GM12892 (cell line): Measurements from ENCODE around the gene GPSM1.

Source experiments
- DNase-seq: peaks from one replicate; pipeline ENCODE4 v3.0.0; 2011; ENCODE audit not compliant: insufficient read length
- FAIRE-seq: peaks from 2 replicates; lab custom pipeline; 2011; peaks lifted over from hg19 to GRCh38; lab: Jason Lieb, UNC
- POLR2A ChIP-seq: IDR thresholded peaks from 2 replicates; pipeline ENCODE4 v1.6.1; 2011; ENCODE audit warnings: low read depth, low read length, control low read depth
- POLR2AphosphoS5 ChIP-seq: IDR thresholded peaks from 2 replicates; pipeline ENCODE4 v1.6.1; 2011; ENCODE audit warnings: low read depth, low read length, control low read depth
- TAF1 ChIP-seq: IDR thresholded peaks from 2 replicates; pipeline ENCODE4 v1.6.1; 2011; ENCODE audit warnings: low read depth, mild to moderate bottlenecking, control low read depth, low read length, borderline replicate concordance

Gene GPSM1

DNA sequence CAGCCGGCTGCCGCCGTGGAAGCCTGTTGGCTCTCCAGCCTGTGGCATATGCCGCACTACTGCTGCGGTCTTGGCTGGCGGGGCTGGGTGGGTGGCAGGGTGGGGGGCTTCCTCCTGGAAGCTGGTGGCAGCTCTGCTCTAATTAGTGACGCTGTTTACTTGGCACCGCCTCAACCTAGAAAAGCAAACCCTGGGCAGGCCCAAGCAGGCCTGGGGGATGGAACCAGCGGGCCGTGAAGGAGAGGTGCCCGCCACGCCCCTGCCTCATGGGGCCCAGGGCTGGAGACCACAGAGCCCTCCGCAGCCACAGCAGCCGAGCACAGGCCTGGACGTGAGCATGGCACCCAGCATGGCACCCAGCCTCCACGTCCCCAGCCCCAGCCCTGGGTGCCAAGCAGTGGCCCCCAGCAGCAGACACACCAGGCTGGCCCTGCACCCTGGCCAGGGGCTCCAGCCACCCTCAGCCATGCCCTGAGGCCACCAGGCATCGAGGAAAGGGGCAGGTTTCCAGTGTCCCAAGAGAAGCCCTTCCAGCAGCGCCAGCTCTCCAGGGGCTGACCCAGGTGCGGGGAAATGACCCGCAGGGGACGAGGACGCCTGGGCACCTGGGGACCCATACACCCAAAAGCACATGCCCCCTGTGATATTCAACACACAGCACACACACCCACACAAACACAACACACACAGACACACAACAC lies 18.1 kb upstream of the GPSM1 start:
- FAIRE-seq: no peak
- TF ChIP-seq TAF1 (no peak), POLR2A (no peak), POLR2AphosphoS5 (no peak)
- DNase-seq: no peak

DNA sequence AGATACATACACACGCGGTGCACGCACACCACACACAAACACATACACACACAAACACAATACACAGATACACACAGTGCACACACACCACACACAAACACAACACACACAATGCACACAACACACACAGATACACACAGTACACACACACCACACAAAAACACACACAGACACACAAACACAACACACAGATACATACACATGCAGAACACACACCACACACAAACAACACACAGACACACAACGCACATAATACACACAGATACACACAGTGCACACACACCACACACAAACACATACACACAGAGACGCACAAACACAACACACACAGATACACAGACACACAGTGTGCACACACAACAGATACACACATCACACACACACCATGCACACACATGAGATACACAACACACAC lies 17.5 kb upstream of the GPSM1 start:
- no peak for TF ChIP-seq POLR2A
- no peak for TF ChIP-seq TAF1
- TF ChIP-seq POLR2AphosphoS5: no peak
- DNase-seq (no peak), FAIRE-seq (no peak)

GRCh38 chr9:136310273-136311030 lies 16.9 kb upstream of the GPSM1 start:
- no peak for TF ChIP-seq POLR2AphosphoS5
- no peak for TF ChIP-seq POLR2A
- TF ChIP-seq TAF1: no peak
- FAIRE-seq: no peak
- DNase-seq: no peak

GRCh38 chr9:136311051-136312008 lies 16.0 kb upstream of the GPSM1 start:
- TF ChIP-seq POLR2AphosphoS5 (no peak), TAF1 (no peak), POLR2A (no peak)
- DNase-seq (no peak), FAIRE-seq (no peak)

DNA sequence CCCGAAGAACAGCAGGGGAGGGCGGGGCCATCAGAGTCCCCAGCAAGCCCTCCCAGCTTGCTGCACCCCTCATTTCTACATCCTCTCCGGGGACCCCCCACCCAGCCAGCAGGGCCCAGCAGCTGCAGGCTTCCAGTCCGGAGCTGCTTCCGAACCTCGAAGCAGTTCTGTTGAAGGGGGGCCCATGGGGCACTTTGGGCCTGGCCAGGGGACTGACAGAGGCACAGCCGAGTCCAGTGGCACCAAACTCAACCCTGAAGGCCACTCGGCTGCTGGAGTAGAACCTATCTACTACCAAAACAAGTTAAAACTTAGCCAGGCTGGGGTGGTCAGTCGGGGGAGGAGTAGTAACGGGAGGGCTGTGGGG lies 15.3 kb upstream of the GPSM1 start:
- FAIRE-seq: no peak
- DNase-seq: no peak
- TF ChIP-seq TAF1 (no peak), POLR2AphosphoS5 (no peak), POLR2A (no peak)

DNA sequence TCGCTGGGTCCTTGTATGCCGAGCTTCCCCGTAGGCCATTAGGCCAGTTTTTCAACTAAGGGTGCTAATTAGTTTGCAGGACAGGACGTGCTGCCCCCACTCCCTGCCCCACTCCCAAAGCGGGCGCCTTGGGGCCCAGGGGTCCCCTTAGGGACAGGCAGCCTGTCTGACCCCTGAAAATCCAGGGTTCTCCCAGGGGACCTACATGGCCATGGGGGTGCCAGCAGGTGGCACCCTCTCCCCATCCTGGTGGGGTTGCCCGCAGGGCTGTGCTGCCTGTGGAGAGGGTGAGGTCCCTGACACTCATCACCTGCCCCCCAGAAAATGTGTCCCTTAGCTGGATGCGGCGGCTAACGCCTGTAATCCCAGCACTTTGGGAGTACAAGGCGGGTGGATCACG lies 14.9 kb upstream of the GPSM1 start:
- FAIRE-seq (no peak), DNase-seq (peak; percentile 65)
- TF ChIP-seq POLR2AphosphoS5 (no peak), TAF1 (no peak), POLR2A (no peak)

- TF ChIP-seq POLR2AphosphoS5 (no peak), TAF1 (no peak), POLR2A (no peak)
- DNase-seq (no peak), FAIRE-seq (no peak)
Observed at GRCh38 chr9:136313111-136314055, 14.0 kb upstream of the GPSM1 start.

- FAIRE-seq (no peak), DNase-seq (no peak)
- TF ChIP-seq TAF1 (no peak), POLR2AphosphoS5 (no peak), POLR2A (no peak)
Observed at GRCh38 chr9:136314056-136314416, 13.3 kb upstream of the GPSM1 start.

DNA sequence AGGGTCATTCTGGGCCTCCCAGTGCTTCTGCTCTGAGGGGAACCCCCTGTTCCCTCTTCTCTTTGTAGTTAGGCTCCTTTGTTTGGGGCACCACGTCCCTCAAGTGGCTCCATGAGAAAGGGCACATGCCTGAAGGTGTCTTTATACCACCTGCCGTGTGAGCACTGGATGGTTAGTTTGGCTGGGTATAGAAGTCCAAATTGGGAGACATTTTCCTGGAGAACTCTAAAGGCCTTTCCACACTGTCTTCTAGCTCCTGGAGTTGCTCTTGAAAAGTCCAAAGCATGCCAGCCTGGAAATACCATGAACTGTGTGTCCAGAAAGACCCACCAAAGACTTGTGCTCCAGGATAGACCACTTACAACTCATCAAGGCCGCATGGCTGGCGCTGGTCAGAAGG lies 12.4 kb upstream of the GPSM1 start:
- no peak for DNase-seq
- no peak for FAIRE-seq
- TF ChIP-seq POLR2A (no peak), TAF1 (no peak), POLR2AphosphoS5 (no peak)

- FAIRE-seq (no peak), DNase-seq (no peak)
- no peak for TF ChIP-seq POLR2A
- TF ChIP-seq TAF1: no peak
- TF ChIP-seq POLR2AphosphoS5: no peak
Observed at GRCh38 chr9:136316271-136316751, 11.0 kb upstream of the GPSM1 start.
